HG03571 (cell line): ENCODE data around the gene NUF2.
"Not testable (repeated sequence)": the region's sequence is repeated elsewhere in the genome, so short reads cannot be mapped to it uniquely, and the experiment has no call there.

Source experiments
- ATAC-seq: cut with Tn5 transposase; IDR thresholded peaks from one replicate; pipeline ENCODE4 v1.9.1; 2021; ENCODE audit not compliant: unreplicated experiment

Gene NUF2

GRCh38 chr1:163321311-163322305 is at the start of gene NUF2:
Gene NUF2 (plus strand): TSS chr1:163321954. CDS start chr1:163326052, 4,098 bp downstream.
- peak; percentile 97 for ATAC-seq

GRCh38 chr1:163273766-163274441 is 47.9 kb upstream of the NUF2 start:
- ATAC-seq = no peak

DNA sequence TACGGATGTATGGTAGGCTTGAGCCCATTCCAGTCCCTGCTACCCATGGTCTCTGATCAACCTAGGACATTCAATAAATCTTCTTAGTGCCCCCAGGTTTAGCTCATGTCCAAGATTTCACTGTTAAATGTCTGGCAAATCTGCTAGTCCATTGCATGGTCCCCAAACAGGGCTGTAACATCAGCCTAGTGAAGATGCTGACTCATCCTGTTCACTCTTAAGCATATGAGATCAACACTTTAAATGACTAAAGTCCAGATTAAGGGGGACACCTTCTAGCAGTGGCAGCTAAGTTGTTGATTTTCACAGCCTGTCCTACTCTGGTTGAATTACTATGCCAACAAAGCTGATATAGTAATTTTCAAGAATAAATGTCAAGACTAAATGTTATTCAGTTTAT is 46.5 kb upstream of the NUF2 start:
- ATAC-seq = no peak

GRCh38 chr1:163278602-163279001 is 43.2 kb upstream of the NUF2 start:
- ATAC-seq = no peak

GRCh38 chr1:163284867-163285266 is 36.9 kb upstream of the NUF2 start:
- not testable (repeated sequence) for ATAC-seq

DNA sequence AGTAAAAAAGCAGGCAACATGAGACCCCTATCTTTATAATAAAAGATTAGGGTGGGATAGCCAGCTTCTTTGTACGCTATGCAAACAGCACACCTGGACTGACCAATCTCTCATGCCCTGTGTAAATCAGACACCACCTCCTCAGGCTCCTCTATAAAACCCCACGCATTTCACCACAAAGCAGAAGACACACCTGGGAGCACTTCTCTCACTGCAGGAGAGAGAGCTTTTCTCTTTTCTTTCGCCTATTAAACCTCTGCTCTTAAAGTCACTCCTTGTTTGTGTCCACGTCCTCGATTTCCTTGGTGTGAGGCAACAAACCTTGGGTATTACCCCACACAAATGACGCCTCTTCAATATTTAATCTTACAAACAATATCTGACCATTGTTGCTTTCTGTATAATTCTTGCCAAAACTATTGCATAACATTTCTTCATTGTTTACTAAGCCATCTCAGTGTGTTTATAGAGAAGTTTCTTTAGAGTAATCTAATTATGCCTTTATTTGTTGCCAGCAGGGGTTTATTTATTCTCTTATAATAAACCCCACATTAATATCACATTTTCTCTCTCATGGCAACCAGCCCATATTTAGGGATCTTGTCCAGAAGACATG is 31.6 kb upstream of the NUF2 start:
- no peak for ATAC-seq

GRCh38 chr1:163291461-163291860 is 30.3 kb upstream of the NUF2 start:
- no peak for ATAC-seq

DNA sequence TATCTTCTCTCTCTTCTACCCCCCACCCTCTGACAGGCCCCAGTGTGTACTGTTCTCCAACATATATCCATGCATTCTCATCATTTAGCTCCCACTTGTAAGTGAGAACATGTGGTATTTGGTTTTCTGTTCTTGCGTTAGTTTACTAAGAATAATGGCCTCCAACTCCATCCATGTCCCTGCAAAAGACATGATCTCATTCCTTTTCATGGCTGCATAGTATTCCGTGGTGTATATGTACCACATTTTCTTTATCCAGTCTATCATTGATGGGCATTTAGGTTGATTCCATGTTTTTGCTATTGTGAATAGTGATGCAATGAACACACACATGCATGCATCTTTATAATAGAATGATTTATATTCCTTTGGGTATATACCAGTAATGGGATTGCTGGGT is 29.6 kb upstream of the NUF2 start:
- not testable (repeated sequence) for ATAC-seq

- ATAC-seq = not testable (repeated sequence)
Measured at GRCh38 chr1:163293497-163293896, 28.3 kb upstream of the NUF2 start.

DNA sequence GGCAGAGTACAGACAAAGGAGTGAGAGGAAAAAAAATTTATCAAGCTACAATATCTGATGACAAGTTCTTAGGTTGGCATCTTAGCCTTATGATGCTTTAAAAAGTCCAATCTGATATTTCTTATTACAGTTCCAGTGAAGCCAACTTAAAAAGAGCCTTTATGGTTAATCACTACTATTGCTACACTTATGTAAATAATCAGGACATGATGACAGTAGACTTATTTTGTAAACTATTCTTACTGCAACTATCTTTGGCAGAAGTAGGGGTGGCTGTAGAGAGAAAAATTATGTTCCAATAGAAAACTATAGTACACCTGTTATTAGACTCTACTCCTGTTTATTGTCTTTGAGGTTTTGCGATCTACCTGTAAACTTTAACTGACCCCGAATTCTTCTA is 25.8 kb upstream of the NUF2 start:
- no peak for ATAC-seq

DNA sequence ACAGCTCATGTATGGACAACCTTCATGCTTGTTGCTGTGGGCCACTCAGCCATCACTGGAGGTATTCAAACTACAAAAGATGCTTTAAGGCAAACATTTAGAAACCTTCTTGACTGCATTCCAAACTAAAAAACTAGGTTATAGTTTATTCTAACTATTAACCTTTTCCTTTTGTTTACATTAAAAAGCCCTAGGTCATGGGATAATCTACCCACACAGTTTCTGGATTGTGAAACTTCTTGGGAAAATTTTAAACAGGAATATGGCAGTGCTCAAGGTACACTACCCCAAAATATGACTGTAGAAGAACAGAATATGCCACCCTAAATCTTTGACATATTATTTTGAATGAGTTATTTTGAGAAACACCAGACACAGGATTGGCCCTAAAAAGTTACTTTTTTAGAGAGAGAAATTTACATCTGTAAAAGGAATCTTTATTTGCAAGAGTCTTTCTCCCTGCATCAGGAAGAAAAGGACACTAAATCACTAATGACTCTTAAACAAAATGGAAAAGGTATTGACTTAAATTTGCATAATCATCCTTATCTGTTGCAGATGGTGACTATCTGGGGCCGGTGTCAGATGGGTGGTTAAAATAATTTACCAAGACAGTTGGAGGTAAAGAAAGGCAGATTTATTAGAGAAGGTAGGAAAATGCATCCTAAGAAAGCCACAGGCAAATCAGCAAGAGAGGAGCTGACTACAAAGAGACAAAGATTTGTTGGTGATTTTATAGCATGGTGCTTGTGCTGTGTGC is 25.1 kb upstream of the NUF2 start:
- no peak for ATAC-seq

- ATAC-seq = no peak
Measured at GRCh38 chr1:163298365-163298764, 23.4 kb upstream of the NUF2 start.

GRCh38 chr1:163300568-163300967 is 21.2 kb upstream of the NUF2 start:
- no peak for ATAC-seq

DNA sequence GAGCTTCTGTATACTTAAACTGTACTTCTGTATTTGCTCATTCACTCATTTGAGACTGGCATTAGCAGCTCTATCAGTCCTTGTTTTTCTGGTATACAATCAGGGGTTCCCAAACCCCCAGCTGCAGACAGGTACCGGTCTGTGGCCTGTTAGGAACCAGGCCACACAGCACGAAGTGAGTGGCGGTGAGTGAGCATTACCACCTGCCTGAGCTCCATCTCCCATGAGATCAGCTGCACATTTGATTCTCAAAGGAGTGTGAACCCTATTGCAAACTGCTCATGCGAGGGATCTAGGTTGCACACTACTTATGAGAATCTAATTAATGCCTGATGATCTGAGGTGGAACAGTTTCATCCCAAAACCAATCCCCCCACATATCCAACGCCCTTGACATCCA is 18.2 kb upstream of the NUF2 start:
- ATAC-seq = no peak

DNA sequence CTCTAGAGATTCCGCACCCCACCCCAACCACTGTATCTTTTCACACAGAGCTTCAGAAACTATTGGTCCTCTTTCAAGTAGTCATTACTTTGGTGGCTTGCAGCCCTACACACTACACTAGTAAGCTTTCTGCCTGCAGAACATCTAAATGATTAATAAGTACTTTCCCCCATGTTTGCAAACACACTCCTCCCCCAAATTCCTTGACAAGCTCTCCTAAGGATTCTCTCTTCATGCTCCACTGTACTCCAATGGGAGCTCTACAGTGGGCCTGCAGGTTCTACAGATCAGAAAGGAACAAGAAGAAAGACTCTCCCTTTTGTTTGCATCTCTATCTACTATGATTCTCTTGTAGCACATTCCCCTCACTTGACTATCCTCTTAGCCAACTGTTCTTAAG is 16.3 kb upstream of the NUF2 start:
- no peak for ATAC-seq

DNA sequence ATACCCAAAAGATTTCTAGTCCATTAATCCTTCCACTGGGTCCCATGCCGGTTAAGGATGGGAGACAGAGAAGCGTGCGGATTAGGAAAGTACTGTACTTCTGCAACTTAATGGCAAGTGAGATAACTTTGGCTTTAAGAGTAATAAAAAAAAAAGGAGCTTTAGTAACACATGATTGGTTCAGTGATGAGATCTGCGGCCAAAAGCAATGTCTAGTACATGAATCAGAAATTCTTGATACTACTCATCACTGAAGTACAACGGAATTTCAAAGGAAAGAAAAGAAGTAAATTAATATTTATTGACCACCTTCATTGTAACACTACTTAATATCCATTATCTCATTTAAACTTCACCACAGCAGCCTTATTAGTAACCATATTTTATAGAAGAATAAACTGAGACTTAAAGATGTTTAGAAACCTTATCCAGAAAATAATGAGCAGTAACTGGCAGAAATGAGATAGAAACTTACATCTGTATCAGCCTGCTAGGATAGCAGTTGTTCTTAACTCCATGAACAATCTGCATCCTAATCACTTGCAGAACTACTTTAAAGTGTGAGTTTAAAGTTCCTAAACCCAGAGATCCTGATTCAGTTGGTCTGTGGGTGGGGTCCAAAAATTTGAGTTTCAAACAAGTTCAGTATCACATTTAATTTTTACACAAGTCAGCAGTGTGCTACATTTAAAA is 14.1 kb upstream of the NUF2 start:
- no peak for ATAC-seq

GRCh38 chr1:163308811-163309210 is 12.9 kb upstream of the NUF2 start:
- ATAC-seq = no peak

GRCh38 chr1:163315773-163316374 is 5.9 kb upstream of the NUF2 start:
- no peak for ATAC-seq

DNA sequence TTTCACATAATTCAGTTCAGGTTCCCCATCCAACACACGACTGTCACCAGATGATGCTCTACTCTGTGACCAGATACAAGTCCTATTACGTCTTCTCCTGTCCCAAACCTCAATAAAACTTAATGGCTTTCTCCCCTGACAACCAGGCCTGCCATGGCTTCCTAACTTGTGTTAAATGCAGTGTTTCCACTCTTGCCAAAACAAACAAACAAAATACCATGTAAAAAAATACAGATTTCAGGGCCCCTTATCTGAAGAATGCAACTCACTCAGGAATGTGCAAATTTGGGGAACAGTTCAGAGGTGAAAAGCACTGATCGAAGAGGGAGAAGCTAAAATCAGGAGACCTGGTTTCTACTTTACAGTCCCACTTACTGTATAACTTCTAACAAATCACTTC is 863 bp upstream of the NUF2 start:
- no peak for ATAC-seq

DNA sequence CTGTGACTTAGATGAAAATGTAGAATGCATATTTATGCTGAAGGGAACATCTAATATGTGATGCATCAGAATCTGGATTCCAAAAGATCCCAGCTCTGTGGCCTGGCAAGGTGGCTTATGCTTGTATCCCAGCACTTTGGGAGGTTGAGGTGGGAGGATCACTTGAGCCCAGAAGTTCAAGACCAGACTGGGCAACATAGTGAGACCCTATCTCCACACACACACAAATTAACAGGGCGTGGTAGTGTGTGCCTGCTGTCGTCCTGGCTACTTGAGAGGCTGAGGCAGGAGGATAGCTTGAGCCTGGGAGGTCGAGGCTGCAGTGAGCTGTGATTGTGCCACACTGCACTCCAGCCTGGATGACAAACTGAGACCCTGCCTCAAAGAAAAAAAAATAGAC is 1.6 kb downstream of the NUF2 start:
- ATAC-seq = not testable (repeated sequence)
